Sigmoid colon (tissue), 7 donors: ENCODE data around the gene SLC24A4. TPM values are rescaled to one million over a fixed set of nuclear protein-coding genes. Genes with fewer than 3 reads are reported as not detected.

Experiments used
- DNase-seq: peaks from one replicate; pipeline ENCODE4 v3.0.0-alpha.2; 2019
- H3K27ac ChIP-seq, 4 donors: fragments of 200-600 bp; sonication (generic); one replicate each; pipeline ENCODE4 v1.5.1; 2016 to 2019; ENCODE audit warnings: mild to moderate bottlenecking in 1 of 4
- H3K27me3 ChIP-seq, 3 donors: fragments of 200-600 bp; sonication (generic); one replicate each; pipeline ENCODE4 v1.5.1; 2019; ENCODE audit warnings: mild to moderate bottlenecking in 1 of 3
- H3K36me3 ChIP-seq, 4 donors: fragments of 200-600 bp; sonication (generic); one replicate each; pipeline ENCODE4 v1.5.1; 2016 to 2019
- H3K4me1 ChIP-seq, 4 donors: fragments of 200-600 bp; sonication (generic); one replicate each; pipeline ENCODE4 v1.5.1; 2017 to 2019
- H3K4me3 ChIP-seq, 4 donors: fragments of 200-600 bp; sonication (generic); one replicate each; pipeline ENCODE4 v1.5.1; 2017 to 2019; ENCODE audit warnings: mild to moderate bottlenecking in 2 of 4, moderate library complexity in 1 of 4
- H3K9me3 ChIP-seq, 4 donors: fragments of 200-600 bp in 3 of 4; sonication (generic) in 3 of 4; one replicate each; pipeline versions ENCODE4 v1.5.1 to v1.6.1; 2013 to 2019
- CTCF ChIP-seq, 4 experiments: fragments of 450-650 bp in 3 of 4; fragments of 200-600 bp in 1 of 4; IDR thresholded peaks; one replicate each; pipeline ENCODE4 v1.5.1; 2016 to 2019; ENCODE audit warnings: antibody characterized with exemption in 4 of 4, mild to moderate bottlenecking in 3 of 4, moderate library complexity in 2 of 4
- EP300 ChIP-seq, 4 donors: sonication (generic); formaldehyde crosslinking; IDR thresholded peaks; one replicate each; pipeline ENCODE4 v1.6.1; 2017; ENCODE audit warnings: antibody characterized with exemption in 4 of 4
- POLR2A ChIP-seq, 2 donors: fragments of 450-650 bp; IDR thresholded peaks; one replicate each; pipeline ENCODE4 v1.6.1; 2016; ENCODE audit warnings: antibody characterized with exemption in 2 of 2, mild to moderate bottlenecking in 2 of 2, moderate library complexity in 2 of 2
- POLR2AphosphoS5 ChIP-seq, 4 donors: sonication (generic); formaldehyde crosslinking; IDR thresholded peaks; one replicate each; pipeline ENCODE4 v1.6.1; 2017; ENCODE audit warnings: antibody characterized with exemption in 4 of 4
- WGBS, 2 donors: extraction: QIAGEN DNeasy Blood & Tissue Kit; methylation state at CpG; one replicate each; pipeline ENCODE4 v1.1.7; 2013; 5-methylcytosine and 5-hydroxymethylcytosine counted together
- intact Hi-C: fragments of 100-400 bp; cut with DNase I; formaldehyde crosslinking; loops from one replicate; pipeline ENCODE4 v1.15.1; 2023
- polyA plus RNA-seq, 3 donors: library from polyadenylated mRNA; stranded (reverse); fragments of 200-250 nt; gene quantifications; one replicate each; pipeline ENCODE4 v1.2.3, GENCODE V29; 2013
- total RNA-seq, 4 donors: library from RNA; depleted of rRNA; stranded (reverse); fragments of >200 nt; gene quantifications; one replicate each; pipeline ENCODE4 v1.1.0, GENCODE V29; 2016
- donor health status: healthy with polysubstance abuse.
- donor health status: Bipolar disorder and iron deficiency.
- donor health status: healthy.

SLC24A4 gene
- total and polyA plus RNA-seq, 7 donors = under 0.01 to 1.4 (median 0.77) TPM; not detected in 1

DNA sequence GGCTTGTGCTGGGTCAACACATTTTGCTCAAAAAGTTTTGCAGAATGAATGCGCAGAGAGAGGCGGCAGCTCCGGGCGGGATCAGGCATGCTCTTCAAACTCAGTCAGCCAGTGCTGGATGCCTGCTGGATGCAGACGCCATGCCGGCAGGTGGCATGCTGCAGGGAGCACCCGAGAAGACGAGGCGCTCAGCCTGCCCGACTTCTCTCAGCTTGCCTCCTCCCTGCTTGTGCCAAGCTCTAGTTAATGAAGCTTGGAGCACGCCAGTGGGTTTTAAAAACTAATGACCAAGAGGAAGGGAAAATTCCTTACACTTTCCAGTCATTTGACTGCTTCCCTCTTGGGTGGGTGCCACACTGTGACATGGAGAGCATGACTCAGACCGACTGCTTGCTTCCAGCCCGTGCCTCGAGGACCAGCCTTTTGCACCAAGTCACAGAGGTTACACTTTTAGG, 39.8 kb downstream of the SLC24A4 start:
- intact Hi-C loops = no loop called here
- 79 to 82% methylated on average over 14 of the region's 14 CpGs for WGBS, 2 donors
- Histone ChIP-seq H3K9me3 (no peaks in the 10 kb centered on the region), H3K36me3 (no peaks in the 10 kb centered on the region), H3K27ac (no peak overlapping the region), H3K27me3 (peaks cover 0 to 5% (median 0%) of the 10 kb centered on the region in 3 donors), H3K4me1 (no peaks in the 10 kb centered on the region), H3K4me3 (no peak overlapping the region)
- no peak for TF ChIP-seq EP300 (IDR thresholded peaks at IDR 0.05)
- no peak for TF ChIP-seq CTCF (IDR thresholded peaks at IDR 0.05)
- TF ChIP-seq POLR2AphosphoS5 (IDR thresholded peaks at IDR 0.05) = no peak
- TF ChIP-seq POLR2A (IDR thresholded peaks at IDR 0.05) = no peak
- no peak for DNase-seq

GRCh38 chr14:92366237-92366636, 43.3 kb downstream of the SLC24A4 start:
- WGBS, 2 donors = 67 to 76% methylated on average over 11 of the region's 11 CpGs
- H3K27me3 ChIP-seq = peaks cover 0 to 5% (median 0%) of the 10 kb centered on the region in 3 donors
- no peaks in the 10 kb centered on the region for H3K9me3 ChIP-seq
- no peaks in the 10 kb centered on the region for H3K36me3 ChIP-seq
- no peak for DNase-seq
- no peak overlapping the region for H3K27ac ChIP-seq
- H3K4me3 ChIP-seq = no peak overlapping the region
- TF ChIP-seq EP300 (IDR thresholded peaks at IDR 0.05) = no peak
- no peak for TF ChIP-seq POLR2A (IDR thresholded peaks at IDR 0.05)
- TF ChIP-seq CTCF (IDR thresholded peaks at IDR 0.05) = no peak
- TF ChIP-seq POLR2AphosphoS5 (IDR thresholded peaks at IDR 0.05) = no peak
- H3K4me1 ChIP-seq = no peaks in the 10 kb centered on the region
- intact Hi-C loops = no loop called here

- WGBS, 2 donors = 65 to 74% methylated on average over 6 of the region's 6 CpGs
- TF ChIP-seq POLR2A (IDR thresholded peaks at IDR 0.05) (no peak), CTCF (IDR thresholded peaks at IDR 0.05) (no peak), EP300 (IDR thresholded peaks at IDR 0.05) (no peak), POLR2AphosphoS5 (IDR thresholded peaks at IDR 0.05) (no peak)
- Histone ChIP-seq H3K36me3 (no peaks in the 10 kb centered on the region), H3K4me1 (no peaks in the 10 kb centered on the region), H3K27ac (no peak overlapping the region), H3K4me3 (no peak overlapping the region), H3K9me3 (no peaks in the 10 kb centered on the region), H3K27me3 (peaks cover 0 to 5% (median 0%) of the 10 kb centered on the region in 3 donors)
- intact Hi-C loops = no loop called here
- no peak for DNase-seq
Measured at GRCh38 chr14:92368001-92368400, 45.0 kb downstream of the SLC24A4 start.

GRCh38 chr14:92369097-92369496, 46.1 kb downstream of the SLC24A4 start:
- intact Hi-C loops = no loop called here
- Histone ChIP-seq H3K36me3 (no peaks in the 10 kb centered on the region), H3K4me1 (no peaks in the 10 kb centered on the region), H3K9me3 (no peaks in the 10 kb centered on the region), H3K27me3 (no peaks in the 10 kb centered on the region), H3K4me3 (no peak overlapping the region), H3K27ac (no peak overlapping the region)
- no peak for DNase-seq
- WGBS, 2 donors = 88 to 93% methylated on average over 3 of the region's 3 CpGs
- TF ChIP-seq EP300 (IDR thresholded peaks at IDR 0.05) = no peak
- TF ChIP-seq POLR2AphosphoS5 (IDR thresholded peaks at IDR 0.05) = no peak

DNA sequence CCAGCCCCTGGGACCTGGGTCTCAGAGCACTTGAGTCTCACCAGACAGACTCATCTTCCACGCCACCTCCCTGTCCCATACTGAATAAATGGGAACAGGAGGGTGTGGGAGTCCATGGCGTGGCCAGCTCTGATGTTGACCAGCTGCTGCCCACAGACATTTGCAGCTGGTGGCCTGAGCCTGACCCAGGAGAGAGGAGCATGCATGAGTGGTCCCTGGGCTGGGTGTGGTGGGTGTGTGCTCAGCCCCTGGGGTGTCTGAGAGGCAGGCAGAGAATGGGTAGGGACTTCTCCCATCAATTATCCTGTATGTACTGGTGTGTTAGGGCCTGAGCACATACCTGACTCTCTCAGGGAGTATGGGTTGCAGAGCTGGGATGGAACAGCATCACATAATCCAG, 49.3 kb downstream of the SLC24A4 start:
- TF ChIP-seq CTCF (IDR thresholded peaks at IDR 0.05) (no peak), POLR2A (IDR thresholded peaks at IDR 0.05) (no peak), EP300 (IDR thresholded peaks at IDR 0.05) (no peak), POLR2AphosphoS5 (IDR thresholded peaks at IDR 0.05) (no peak)
- no peaks in the 10 kb centered on the region for H3K36me3 ChIP-seq
- DNase-seq = no peak
- H3K4me3 ChIP-seq = no peak overlapping the region
- no peaks in the 10 kb centered on the region for H3K4me1 ChIP-seq
- no peak overlapping the region for H3K27ac ChIP-seq
- WGBS, 2 donors = 76 to 79% methylated on average over 2 of the region's 2 CpGs
- intact Hi-C loops = no loop called here
- no peaks in the 10 kb centered on the region for H3K9me3 ChIP-seq
- no peaks in the 10 kb centered on the region for H3K27me3 ChIP-seq
